Measurements from ENCODE around the gene CIC. TPM values are rescaled to one million over a fixed set of nuclear protein-coding genes. Genes with fewer than 3 reads are reported as not detected.
A peak's percentile ranks its signal among the peaks of the same experiment; 100 is the strongest.

CIC gene
- total and polyA plus RNA-seq, 2 of the 13 experiments (the other 11 are each of a cell fraction or from before 2014, with no cell fraction given), result 5.9 to 8.0 TPM

GRCh38 chr19:42267644-42268141 lies 1.4 kb upstream of the CIC start (continued):
- TF ChIP-seq, protein P1, sequence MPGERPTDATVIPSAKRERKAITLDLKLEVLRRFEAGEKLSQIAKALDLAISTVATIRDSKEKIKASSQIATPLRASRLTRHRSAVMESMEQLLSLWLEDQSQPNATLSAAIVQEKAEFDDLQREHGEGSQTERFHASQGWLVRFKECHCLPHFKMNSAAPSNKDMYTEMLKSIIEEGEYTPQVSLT (CRISPR knock-in tag; IDR thresholded peaks at IDR 0.05; ENCODE audit: borderline replicate concordance, low read depth), result no peak
- TF ChIP-seq CTCF (CRISPR knock-in tag; IDR thresholded peaks at IDR 0.05) (0 out of 2 replicates have a peak, but pooled peaks have one; percentile 2), RBAK (CRISPR knock-in tag; IDR thresholded peaks at IDR 0.05) (no peak)

DNA sequence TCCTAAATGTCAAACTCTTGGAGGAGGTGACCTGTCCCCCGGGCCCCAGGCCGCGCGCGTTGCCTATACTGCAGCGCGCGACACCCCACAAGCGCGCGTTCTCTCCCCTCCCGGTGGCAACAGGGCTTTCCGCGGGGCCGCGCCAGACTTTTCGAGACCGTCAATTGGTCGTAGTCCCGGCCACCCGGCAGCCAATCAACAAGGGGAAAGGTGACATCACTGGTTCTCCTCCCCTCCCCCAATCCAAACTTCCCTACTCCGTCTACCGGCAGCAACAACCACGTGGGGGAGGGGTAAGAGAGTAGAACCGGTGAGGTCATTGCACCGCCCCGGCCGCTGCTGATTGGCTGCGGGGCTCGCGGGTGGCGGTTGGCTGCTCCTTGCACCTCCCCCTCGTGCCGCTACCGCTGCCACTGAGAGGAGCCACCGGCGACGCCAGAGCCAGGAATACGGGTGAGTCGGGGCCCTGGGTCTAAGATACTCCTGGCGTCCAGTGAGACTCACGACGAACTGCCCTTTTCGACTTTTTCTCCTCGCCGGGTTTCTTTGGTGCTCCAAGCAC lies 829 bp upstream of the CIC start:
- Histone ChIP-seq H3K27me3 (ENCODE audit: control insufficient read depth in 1 of 2, insufficient read depth in 2 of 2, low read length in 2 of 2) (no peaks in the 10 kb centered on the region; a peak in 1 of 5 replicates), H3K27ac (ENCODE audit: extremely low read length, insufficient read depth, low read length) (peak overlapping the region; percentile 96), H3K4me1 (ENCODE audit: insufficient read depth, low read length) (peaks cover 29% of the 10 kb centered on the region), H3K9ac (ENCODE audit: insufficient read depth, low read depth, low read length) (peak overlapping the region; percentile 97), H3K4me3 (replicated peaks in 1 of 3; ENCODE audit: insufficient read depth in 1 of 3, low read depth in 2 of 3, low read length in 3 of 3) (peak overlapping the region; percentile 59 to 81 (median 81)), H4K20me1 (ENCODE audit: insufficient read depth, low read length) (no peaks in the 10 kb centered on the region), H3K4me2 (ENCODE audit: low read depth, low read length) (peak overlapping the region; percentile 99), H3K36me3 (replicated peaks in 1 of 2; ENCODE audit: control insufficient read depth in 1 of 2, insufficient read depth in 2 of 2, low read length in 2 of 2) (peaks cover 0 to 5% of the 10 kb centered on the region in 2 experiments; a peak in 2 of 5 replicates), H3K9me3 (ENCODE audit: low read length) (no peaks in the 10 kb centered on the region), H3K79me2 (ENCODE audit: insufficient read depth, low read length) (peaks cover 19% of the 10 kb centered on the region), H2AFZ (ENCODE audit: low read length) (peak overlapping the region; percentile 71)
- intact Hi-C loops (cut with micrococcal nuclease; ENCODE audit: unreplicated experiment), result loop anchor here (1.0 kb wide), 2 partner anchors 12 to 24 kb away; no protein-coding TSS in a partner anchor
- POLR2A ChIA-PET, result interaction anchor here (1.0 to 1.3 kb wide), 4 partner anchors 13 to 26 kb away, joined by 3 to 7 read pairs (median 3); partner anchors contain the start of gene GSK3A
- DNase-seq (ENCODE audit: low spot score) (peak; percentile 98), FAIRE-seq (no peak), ATAC-seq (peak; percentile 68)
- BruUV-seq (replicated peaks), result no TSS peak
- CTCF ChIA-PET (ENCODE audit: low intra/inter-chr PET ratio, low total read pairs), result no interaction called here
- in situ Hi-C loops (cut with HindIII; ENCODE audit: extremely low pct_ligation_motif_present, low pct_unique_long_range_greater_than_20kb), result no loop called here
- 0% methylated on average over 4 of the region's 46 CpGs for WGBS (ENCODE audit: low lambda C conversion rate)
- no peak for TF ChIP-seq ZNF362 (CRISPR knock-in tag; IDR thresholded peaks at IDR 0.05; ENCODE audit: borderline replicate concordance)
- peak; percentile 50; the same call in 1 of the 2 replicates for TF ChIP-seq KDM4B (CRISPR knock-in tag; IDR thresholded peaks at IDR 0.05)
- peak; percentile 71 for TF ChIP-seq FOSL2 (CRISPR knock-in tag; IDR thresholded peaks at IDR 0.05)
- no peak for TF ChIP-seq XRCC5 (optimal IDR thresholded peaks at IDR 0.05; ENCODE audit: low read length)
- peak; percentile 28; the same call in 1 of the 2 replicates for TF ChIP-seq HNF4A (CRISPR knock-in tag; IDR thresholded peaks at IDR 0.05)
- no peak for TF ChIP-seq ZNF333 (CRISPR knock-in tag; IDR thresholded peaks at IDR 0.05; ENCODE audit: borderline replicate concordance)
- TF ChIP-seq ZNF724P (CRISPR knock-in tag; IDR thresholded peaks at IDR 0.05; ENCODE audit: borderline replicate concordance), result peak; percentile 55; the same call in 1 of the 2 replicates
- TF ChIP-seq ETV6 (CRISPR knock-in tag; conservative IDR thresholded peaks at IDR 0.05), result no peak
- no peak; the same call in 1 of the 2 replicates for TF ChIP-seq PITX1 (CRISPR knock-in tag; IDR thresholded peaks at IDR 0.05)
- no peak for TF ChIP-seq ZNF335 (CRISPR knock-in tag; IDR thresholded peaks at IDR 0.05)
- TF ChIP-seq CENPT (CRISPR knock-in tag; IDR thresholded peaks at IDR 0.05; ENCODE audit: low read depth), result no peak
- TF ChIP-seq UBTF (CRISPR knock-in tag; IDR thresholded peaks at IDR 0.05), result no peak
